Stomach (tissue), 9 donors: Measurements from ENCODE around the gene SEZ6L2. TPM values are rescaled to one million over a fixed set of nuclear protein-coding genes. Genes with fewer than 3 reads are reported as not detected.
A peak's percentile ranks its signal among the peaks of the same experiment; 100 is the strongest.

Experiments
- DNase-seq, 2 donors: peaks; one replicate each; pipeline versions ENCODE4 v3.0.0 to v3.0.0-alpha.2; 2013 to 2019
- H3K27ac ChIP-seq, 5 donors: fragments of 200-600 bp in 4 of 5; sonication (generic) in 4 of 5; one replicate each; pipeline ENCODE4 v1.5.1; 2013 to 2019; ENCODE audit warnings: mild to moderate bottlenecking in 1 of 5, moderate library complexity in 1 of 5
- H3K27me3 ChIP-seq, 3 donors: fragments of 200-600 bp; sonication (generic); one replicate each; pipeline ENCODE4 v1.5.1; 2017 to 2019; ENCODE audit warnings: mixed run types in 1 of 3
- H3K36me3 ChIP-seq, 4 donors: fragments of 200-600 bp; sonication (generic); 1 replicate in 3 of 4; 2 replicates in 1 of 4; pipeline ENCODE4 v1.5.1; 2016 to 2019
- H3K4me1 ChIP-seq, 4 donors: fragments of 200-600 bp; sonication (generic); one replicate each; pipeline ENCODE4 v1.5.1; 2016 to 2019
- H3K4me3 ChIP-seq, 4 donors: fragments of 200-600 bp; sonication (generic) in 3 of 4; one replicate each; pipeline ENCODE4 v1.5.1; 2016 to 2019; ENCODE audit warnings: mild to moderate bottlenecking in 1 of 4
- H3K9me3 ChIP-seq, 4 donors: fragments of 200-600 bp; sonication (generic); one replicate each; pipeline ENCODE4 v1.5.1; 2016 to 2019
- CTCF ChIP-seq, 7 experiments: fragments of 450-650 bp in 4 of 7; fragments of 200-600 bp in 3 of 7; sonication (generic) in 3 of 7; IDR thresholded peaks; one replicate each; pipeline ENCODE4 v1.5.1; 2016 to 2019; ENCODE audit warnings: antibody characterized with exemption in 7 of 7, control low read depth in 2 of 7, mild to moderate bottlenecking in 1 of 7
- POLR2AphosphoS5 ChIP-seq, 3 donors: sonication (generic); formaldehyde crosslinking; IDR thresholded peaks; one replicate each; pipeline ENCODE4 v1.6.1; 2016; ENCODE audit warnings: antibody characterized with exemption in 3 of 3
- WGBS, 5 donors: extraction: QIAGEN DNeasy Blood & Tissue Kit in 3 of 5; methylation state at CpG; one replicate each; pipeline versions ENCODE4 v1.1.5 to v1.1.7; 2013 to 2018; 5-methylcytosine and 5-hydroxymethylcytosine counted together
- intact Hi-C: fragments of 100-400 bp; cut with DNase I; formaldehyde crosslinking; loops from one replicate; pipeline ENCODE4 v1.15.1; 2023; ENCODE audit warnings: low total_unique reads
- polyA plus RNA-seq, 3 donors: library from polyadenylated mRNA; stranded (reverse); fragments of 200-250 nt; gene quantifications; one replicate each; pipeline ENCODE4 v1.2.3, GENCODE V29; 2013
- total RNA-seq, 5 donors: library from RNA; depleted of rRNA; stranded (reverse); fragments of >200 nt; gene quantifications; one replicate each; pipeline versions ENCODE4 v1.1.0 to v1.2.3, GENCODE V29; 2014 to 2016
- donor health status: healthy with polysubstance abuse.
- donor health status: Bipolar disorder and iron deficiency.
- donor health status: healthy.

Gene SEZ6L2
- total and polyA plus RNA-seq, 8 donors, result 1.5 to 31.4 (median 7.7) TPM; not detected in 1

- 10 to 26% (median 16%) methylated on average over 7 of the region's 7 CpGs for WGBS, 5 donors
- no peaks in the 10 kb centered on the region for H3K9me3 ChIP-seq
- intact Hi-C loops, result no loop called here
- peak overlapping the region; percentile 57 to 80 (median 72) for H3K4me3 ChIP-seq
- DNase-seq, result peak; percentile 40 to 73
- TF ChIP-seq POLR2AphosphoS5 (IDR thresholded peaks at IDR 0.05), result peak in 2 of 3 donors; percentile 3 to 27
- TF ChIP-seq CTCF (IDR thresholded peaks at IDR 0.05), result no peak
- H3K4me1 ChIP-seq, result peaks cover 74 to 96% (median 94%) of the 10 kb centered on the region in 4 donors
- peak overlapping the region; percentile 87 to 97 (median 94) for H3K27ac ChIP-seq
- H3K36me3 ChIP-seq, result peaks cover 0 to 21% (median 20%) of the 10 kb centered on the region in 4 donors
- no peaks in the 10 kb centered on the region for H3K27me3 ChIP-seq
These were observed 77.7 kb downstream of the SEZ6L2 start for GRCh38 chr16:29821643-29822115.

Other genes with a start within 250 kb of the SEZ6L2 start
- gene SPN, start 236.3 kb downstream of the SEZ6L2 start, total RNA-seq, result 10 to 100 TPM in 1 of 5 donors, 1 to 10 TPM in 4; 1.8 to 20.1 (median 4.3) TPM
- gene SPN, start 236.3 kb downstream of the SEZ6L2 start, polyA plus RNA-seq, result 1 to 10 TPM in 1 of 3 donors, under 1 TPM in 2; 0.68 to 1.1 (median 0.75) TPM
- 100 to 1,000 TPM in 1 of 5 donors, 1 to 10 TPM in 3, not detected in 1; 5.1 to 114 (median 7.8) TPM for gene QPRT, start 220.4 kb downstream of the SEZ6L2 start, total RNA-seq
- 10 to 100 TPM in 1 of 3 donors, 1 to 10 TPM in 2; 2.4 to 11.6 (median 7.3) TPM for gene QPRT, start 220.4 kb downstream of the SEZ6L2 start, polyA plus RNA-seq
- gene C16orf54, start 153.6 kb downstream of the SEZ6L2 start, total RNA-seq, result 1 to 10 TPM in 2 of 5 donors, under 1 TPM in 1, not detected in 2; 0.37 to 3.5 (median 2.3) TPM
- under 1 TPM; 0.48 to 1.00 (median 0.92) TPM for gene C16orf54, start 153.6 kb downstream of the SEZ6L2 start, polyA plus RNA-seq
- 10 to 100 TPM in 1 of 5 donors, 1 to 10 TPM in 1, not detected in 3; 1.1 to 33.6 TPM for gene ZG16, start 121.3 kb downstream of the SEZ6L2 start, total RNA-seq
- gene ZG16, start 121.3 kb downstream of the SEZ6L2 start, polyA plus RNA-seq, result under 1 TPM in 1 of 3 donors, not detected in 2; 0.76 TPM
- gene KIF22, start 108.8 kb downstream of the SEZ6L2 start, total RNA-seq, result 100 to 1,000 TPM in 1 of 5 donors, 10 to 100 TPM in 4; 11.1 to 229 (median 26.8) TPM
- gene KIF22, start 108.8 kb downstream of the SEZ6L2 start, polyA plus RNA-seq, result 10 to 100 TPM; 53.6 to 88.5 (median 59.2) TPM
- gene MAZ, start 93.0 kb downstream of the SEZ6L2 start, total RNA-seq, result 100 to 1,000 TPM in 4 of 5 donors, 10 to 100 TPM in 1; 11.7 to 865 (median 117) TPM
- 100 to 1,000 TPM in 2 of 3 donors, 10 to 100 TPM in 1; 79.9 to 160 (median 102) TPM for gene MAZ, start 93.0 kb downstream of the SEZ6L2 start, polyA plus RNA-seq
- 10 to 100 TPM in 1 of 5 donors, 1 to 10 TPM in 2, not detected in 2; 4.0 to 17.4 (median 4.6) TPM for gene PRRT2, start 87.4 kb downstream of the SEZ6L2 start, total RNA-seq
- under 1 TPM in 2 of 3 donors, not detected in 1; 0.62 to 0.83 TPM for gene PRRT2, start 87.4 kb downstream of the SEZ6L2 start, polyA plus RNA-seq
- gene PAGR1, start 83.4 kb downstream of the SEZ6L2 start, total RNA-seq, result 100 to 1,000 TPM in 1 of 5 donors, 10 to 100 TPM in 3, 1 to 10 TPM in 1; 7.1 to 124 (median 19.8) TPM
- 10 to 100 TPM; 24.0 to 31.6 (median 27.1) TPM for gene PAGR1, start 83.4 kb downstream of the SEZ6L2 start, polyA plus RNA-seq
- 100 to 1,000 TPM in 4 of 5 donors, 10 to 100 TPM in 1; 92.2 to 453 (median 154) TPM for gene MVP, start 79.1 kb downstream of the SEZ6L2 start, total RNA-seq
- 100 to 1,000 TPM; 101 to 122 (median 116) TPM for gene MVP, start 79.1 kb downstream of the SEZ6L2 start, polyA plus RNA-seq
- 10 to 100 TPM in 4 of 5 donors, 1 to 10 TPM in 1; 2.3 to 91.5 (median 54.5) TPM for gene CDIPT, start 36.3 kb downstream of the SEZ6L2 start, total RNA-seq
- gene CDIPT, start 36.3 kb downstream of the SEZ6L2 start, polyA plus RNA-seq, result 10 to 100 TPM; 51.6 to 72.6 (median 53.9) TPM
- gene ASPHD1, start 938 bp upstream of the SEZ6L2 start, total RNA-seq, result 10 to 100 TPM in 1 of 5 donors, 1 to 10 TPM in 2, not detected in 2; 4.5 to 11.0 (median 8.4) TPM
- 10 to 100 TPM; 11.6 to 29.8 (median 15.7) TPM for gene ASPHD1, start 938 bp upstream of the SEZ6L2 start, polyA plus RNA-seq
- gene KCTD13, start 26.7 kb upstream of the SEZ6L2 start, total RNA-seq, result 100 to 1,000 TPM in 1 of 5 donors, 10 to 100 TPM in 4; 15.4 to 182 (median 35.3) TPM
- 10 to 100 TPM in 1 of 3 donors, 1 to 10 TPM in 2; 6.3 to 14.3 (median 7.4) TPM for gene KCTD13, start 26.7 kb upstream of the SEZ6L2 start, polyA plus RNA-seq
- 100 to 1,000 TPM in 1 of 5 donors, 10 to 100 TPM in 4; 32.1 to 238 (median 60.5) TPM for gene TMEM219, start 62.5 kb upstream of the SEZ6L2 start, total RNA-seq
- gene TMEM219, start 62.5 kb upstream of the SEZ6L2 start, polyA plus RNA-seq, result 100 to 1,000 TPM; 190 to 286 (median 212) TPM
- gene TAOK2, start 74.3 kb upstream of the SEZ6L2 start, total RNA-seq, result 100 to 1,000 TPM in 1 of 5 donors, 10 to 100 TPM in 4; 33.8 to 135 (median 36.6) TPM
- gene TAOK2, start 74.3 kb upstream of the SEZ6L2 start, polyA plus RNA-seq, result 10 to 100 TPM; 12.5 to 22.6 (median 14.5) TPM
- gene HIRIP3, start 96.1 kb upstream of the SEZ6L2 start, total RNA-seq, result 10 to 100 TPM in 1 of 5 donors, 1 to 10 TPM in 4; 1.8 to 13.4 (median 5.1) TPM
- gene HIRIP3, start 96.1 kb upstream of the SEZ6L2 start, polyA plus RNA-seq, result 10 to 100 TPM; 13.6 to 14.8 (median 13.7) TPM
- 100 to 1,000 TPM in 1 of 5 donors, 10 to 100 TPM in 3, 1 to 10 TPM in 1; 3.5 to 319 (median 18.2) TPM for gene INO80E, start 96.7 kb upstream of the SEZ6L2 start, total RNA-seq
- 100 to 1,000 TPM in 1 of 3 donors, 10 to 100 TPM in 2; 45.7 to 109 (median 59.0) TPM for gene INO80E, start 96.7 kb upstream of the SEZ6L2 start, polyA plus RNA-seq
- gene DOC2A, start 111.5 kb upstream of the SEZ6L2 start, total RNA-seq, result 10 to 100 TPM in 1 of 5 donors, under 1 TPM in 1, not detected in 3; 0.72 to 20.9 TPM
- gene DOC2A, start 111.5 kb upstream of the SEZ6L2 start, polyA plus RNA-seq, result 1 to 10 TPM in 1 of 3 donors, under 1 TPM in 1, not detected in 1; 0.75 to 2.8 TPM
- gene C16orf92, start 123.6 kb upstream of the SEZ6L2 start, total RNA-seq, result not detected
- gene C16orf92, start 123.6 kb upstream of the SEZ6L2 start, polyA plus RNA-seq, result not detected
- under 1 TPM in 1 of 5 donors, not detected in 4; 0.92 TPM for gene TLCD3B, start 131.7 kb upstream of the SEZ6L2 start, total RNA-seq
- gene TLCD3B, start 131.7 kb upstream of the SEZ6L2 start, polyA plus RNA-seq, result under 1 TPM in 1 of 3 donors, not detected in 2; 0.18 TPM
- gene ALDOA, start 166.2 kb upstream of the SEZ6L2 start, total RNA-seq, result 1,000 to 10,000 TPM in 1 of 5 donors, 100 to 1,000 TPM in 4; 180 to 2,515 (median 698) TPM
- 1,000 to 10,000 TPM in 1 of 3 donors, 100 to 1,000 TPM in 2; 740 to 1,310 (median 887) TPM for gene ALDOA, start 166.2 kb upstream of the SEZ6L2 start, polyA plus RNA-seq
- 10 to 100 TPM; 21.4 to 86.1 (median 63.6) TPM for gene PPP4C, start 176.4 kb upstream of the SEZ6L2 start, total RNA-seq
- gene PPP4C, start 176.4 kb upstream of the SEZ6L2 start, polyA plus RNA-seq, result 100 to 1,000 TPM in 1 of 3 donors, 10 to 100 TPM in 2; 76.1 to 118 (median 93.3) TPM
- 10 to 100 TPM in 1 of 5 donors, 1 to 10 TPM in 1, not detected in 3; 3.8 to 25.0 TPM for gene TBX6, start 192.4 kb upstream of the SEZ6L2 start, total RNA-seq
- gene TBX6, start 192.4 kb upstream of the SEZ6L2 start, polyA plus RNA-seq, result 1 to 10 TPM; 1.1 to 2.5 (median 2.1) TPM
- gene YPEL3, start 196.7 kb upstream of the SEZ6L2 start, total RNA-seq, result 100 to 1,000 TPM in 1 of 5 donors, 10 to 100 TPM in 4; 13.9 to 116 (median 37.9) TPM
- 100 to 1,000 TPM; 103 to 162 (median 111) TPM for gene YPEL3, start 196.7 kb upstream of the SEZ6L2 start, polyA plus RNA-seq
- 100 to 1,000 TPM in 1 of 5 donors, 1 to 10 TPM in 4; 1.8 to 178 (median 7.2) TPM for gene GDPD3, start 214.0 kb upstream of the SEZ6L2 start, total RNA-seq
- gene GDPD3, start 214.0 kb upstream of the SEZ6L2 start, polyA plus RNA-seq, result 10 to 100 TPM in 1 of 3 donors, 1 to 10 TPM in 2; 4.4 to 15.9 (median 4.6) TPM
- 100 to 1,000 TPM in 3 of 5 donors, 10 to 100 TPM in 2; 21.5 to 290 (median 111) TPM for gene MAPK3, start 223.7 kb upstream of the SEZ6L2 start, total RNA-seq
- 100 to 1,000 TPM in 1 of 3 donors, 10 to 100 TPM in 2; 39.9 to 203 (median 68.2) TPM for gene MAPK3, start 223.7 kb upstream of the SEZ6L2 start, polyA plus RNA-seq